Measurements from ENCODE around the gene GNG7.
"Not testable (repeated sequence)": the region's sequence is repeated elsewhere in the genome, so short reads cannot be mapped to it uniquely, and the experiment has no call there.

The GNG7 gene

GRCh38 chr19:2713170-2713569 is 10.7 kb upstream of the GNG7 start:
- not testable (repeated sequence) for DNase-seq (ENCODE audit: low read depth in 2 of 2)

- DNase-seq (ENCODE audit: low read depth in 2 of 2): no peak
Observed at GRCh38 chr19:2711875-2712205, 9.3 kb upstream of the GNG7 start.

GRCh38 chr19:2711172-2711874 is 8.8 kb upstream of the GNG7 start:
- no peak for DNase-seq (ENCODE audit: low read depth in 2 of 2)

GRCh38 chr19:2706251-2706650 is 3.8 kb upstream of the GNG7 start:
- no peak for DNase-seq (ENCODE audit: low read depth in 2 of 2)

GRCh38 chr19:2703691-2704216 is 1.3 kb upstream of the GNG7 start:
- no peak for DNase-seq (ENCODE audit: low read depth in 2 of 2)

- DNase-seq (ENCODE audit: low read depth in 2 of 2): no peak
Observed at GRCh38 chr19:2703077-2703437, 563 bp upstream of the GNG7 start.

GRCh38 chr19:2701361-2702169 is 929 bp downstream of the GNG7 start:
- no peak for DNase-seq (ENCODE audit: low read depth in 2 of 2)

- no peak for DNase-seq (ENCODE audit: low read depth in 2 of 2)
Observed at GRCh38 chr19:2700660-2701360, 1.7 kb downstream of the GNG7 start.

GRCh38 chr19:2699413-2700140 is 2.9 kb downstream of the GNG7 start:
- no peak for DNase-seq (ENCODE audit: low read depth in 2 of 2)

GRCh38 chr19:2694196-2694595 is 8.3 kb downstream of the GNG7 start:
- DNase-seq (ENCODE audit: low read depth in 2 of 2): no peak

- no peak for DNase-seq (ENCODE audit: low read depth in 2 of 2)
Observed at GRCh38 chr19:2693492-2694160, 8.9 kb downstream of the GNG7 start.

- no peak for DNase-seq (ENCODE audit: low read depth in 2 of 2)
Observed at GRCh38 chr19:2691951-2692350, 10.5 kb downstream of the GNG7 start.

GRCh38 chr19:2690856-2691255 is 11.6 kb downstream of the GNG7 start:
- no peak for DNase-seq (ENCODE audit: low read depth in 2 of 2)

- no peak for DNase-seq (ENCODE audit: low read depth in 2 of 2)
Observed at GRCh38 chr19:2686360-2686759, 16.1 kb downstream of the GNG7 start.

- no peak for DNase-seq (ENCODE audit: low read depth in 2 of 2)
Observed at GRCh38 chr19:2685204-2685704, 17.2 kb downstream of the GNG7 start.

- no peak for DNase-seq (ENCODE audit: low read depth in 2 of 2)
Observed at GRCh38 chr19:2683430-2684003, 19.0 kb downstream of the GNG7 start.

- no peak for DNase-seq (ENCODE audit: low read depth in 2 of 2)
Observed at GRCh38 chr19:2680808-2681207, 21.7 kb downstream of the GNG7 start.

- no peak for DNase-seq (ENCODE audit: low read depth in 2 of 2)
Observed at GRCh38 chr19:2679439-2679838, 23.1 kb downstream of the GNG7 start.

- DNase-seq (ENCODE audit: low read depth in 2 of 2): not testable (repeated sequence)
Observed at GRCh38 chr19:2678948-2679347, 23.5 kb downstream of the GNG7 start.

GRCh38 chr19:2678044-2678671 is 24.3 kb downstream of the GNG7 start:
- no peak for DNase-seq (ENCODE audit: low read depth in 2 of 2)

All from stimulated activated CD4-positive, alpha-beta T cell treated with anti-CD3 and anti-CD28 coated beads, Interleukin-1b, Interleukin-23, amount 100 ng/mL, for 4 hours (primary cell).